T-helper 2 cell treated with Interferon-gamma antibody and Interleukin-4, amounts not matched to agents 100 ng/mL and 5 ng/mL, for 36 hours (primary cell): ENCODE measurements around the gene EBF4. TPM values are rescaled to one million over a fixed set of nuclear protein-coding genes. Genes with fewer than 3 reads are reported as not detected.

Experiments used
- intact Hi-C: fragments of 100-400 bp; cut with micrococcal nuclease; formaldehyde crosslinking; loops from one replicate; pipeline ENCODE4 v1.15.1; 2023
- total RNA-seq: library from RNA; stranded (reverse); gene quantifications from 2 replicates; pipeline ENCODE4 v1.2.3, GENCODE V29; 2022

The EBF4 gene
- total RNA-seq, 1 donor from 2014 or later: 3.3 TPM

GRCh38 chr20:2698186-2698817 is 5.7 kb downstream of the EBF4 start:
- intact Hi-C loops: loop anchor here (10.0 kb wide), 1 partner anchor 176 kb away; the partner anchor contains the start of gene PTPRA

GRCh38 chr20:2698912-2699311 is 6.3 kb downstream of the EBF4 start:
- intact Hi-C loops: loop anchor here (10.0 kb wide), 1 partner anchor 176 kb away; the partner anchor contains the start of gene PTPRA

- intact Hi-C loops: loop anchor here (10.0 kb wide), 1 partner anchor 175 kb away; the partner anchor contains the start of gene PTPRA
Observed at GRCh38 chr20:2699775-2700413, 7.3 kb downstream of the EBF4 start.

GRCh38 chr20:2700913-2701620 is 8.5 kb downstream of the EBF4 start:
- intact Hi-C loops: no loop called here

GRCh38 chr20:2701671-2702081 is 9.1 kb downstream of the EBF4 start:
- intact Hi-C loops: no loop called here

GRCh38 chr20:2703716-2704475 is 11.3 kb downstream of the EBF4 start:
- intact Hi-C loops: no loop called here

- intact Hi-C loops: no loop called here
Observed at GRCh38 chr20:2705931-2706645, 13.5 kb downstream of the EBF4 start.

- intact Hi-C loops: no loop called here
Observed at GRCh38 chr20:2706688-2707352, 14.2 kb downstream of the EBF4 start.

- intact Hi-C loops: no loop called here
Observed at GRCh38 chr20:2707353-2708072, 14.9 kb downstream of the EBF4 start.

GRCh38 chr20:2708073-2708415 is 15.5 kb downstream of the EBF4 start:
- intact Hi-C loops: no loop called here

GRCh38 chr20:2708665-2709064 is 16.1 kb downstream of the EBF4 start:
- intact Hi-C loops: no loop called here

- intact Hi-C loops: no loop called here
Observed at GRCh38 chr20:2709205-2709981, 16.8 kb downstream of the EBF4 start.

GRCh38 chr20:2713285-2713684 is 20.7 kb downstream of the EBF4 start:
- intact Hi-C loops: loop anchor here (1.0 kb wide), 1 partner anchor 30 kb away; no protein-coding TSS in a partner anchor

GRCh38 chr20:2729251-2729713 is 36.7 kb downstream of the EBF4 start:
- intact Hi-C loops: no loop called here

- intact Hi-C loops: no loop called here
Observed at GRCh38 chr20:2729791-2730190, 37.2 kb downstream of the EBF4 start.

GRCh38 chr20:2734899-2735298 is 42.3 kb downstream of the EBF4 start:
- intact Hi-C loops: no loop called here

GRCh38 chr20:2736441-2736840 is 43.9 kb downstream of the EBF4 start:
- intact Hi-C loops: no loop called here

GRCh38 chr20:2738331-2739041 is 45.9 kb downstream of the EBF4 start:
- intact Hi-C loops: no loop called here
